Heart right ventricle (tissue), 16 donors: ENCODE measurements around the gene MADD. TPM values are rescaled to one million over a fixed set of nuclear protein-coding genes. Genes with fewer than 3 reads are reported as not detected.

Experiments used
- ATAC-seq, 8 donors: fragments of 200-7000 bp; cut with Tn5 transposase; one replicate each; pipeline ENCODE4 v1.9.1; 2020; ENCODE audit warnings: mild to moderate bottlenecking in 8 of 8, moderate library complexity in 8 of 8, moderate number of reproducible peaks in 1 of 8
- DNase-seq, 2 donors: peaks; one replicate each; pipeline ENCODE4 v3.0.0-alpha.2; 2020
- H3K27ac ChIP-seq, 10 donors: fragments of 200-600 bp; sonication (generic) in 2 of 10; one replicate each; pipeline versions ENCODE4 v1.5.0 to v1.8.0; 2020 to 2022; ENCODE audit warnings: mild to moderate bottlenecking in 3 of 10
- H3K27me3 ChIP-seq, 7 donors: fragments of 200-600 bp; one replicate each; pipeline ENCODE4 v1.8.0; 2021 to 2022; ENCODE audit warnings: mild to moderate bottlenecking in 2 of 7
- H3K36me3 ChIP-seq, 9 donors: fragments of 200-600 bp; sonication (generic) in 1 of 9; one replicate each; pipeline versions ENCODE4 v1.5.0 to v1.8.0; 2020 to 2022; ENCODE audit warnings: mild to moderate bottlenecking in 2 of 9
- H3K4me1 ChIP-seq, 9 donors: fragments of 200-600 bp; sonication (generic) in 1 of 9; one replicate each; pipeline versions ENCODE4 v1.5.0 to v1.8.0; 2020 to 2022; ENCODE audit warnings: mild to moderate bottlenecking in 4 of 9
- H3K4me3 ChIP-seq, 10 donors: fragments of 200-600 bp; sonication (generic) in 2 of 10; one replicate each; pipeline versions ENCODE4 v1.5.0 to v1.8.0; 2020 to 2022; ENCODE audit warnings: mild to moderate bottlenecking in 7 of 10, moderate library complexity in 2 of 10
- H3K9me3 ChIP-seq, 11 donors: fragments of 200-600 bp in 10 of 11; sonication (generic) in 2 of 11; one replicate each; pipeline versions ENCODE4 v1.5.0 to v1.8.0; 2013 to 2022; ENCODE audit warnings: mild to moderate bottlenecking in 2 of 11, control low read depth in 1 of 11, moderate library complexity in 1 of 11
- WGBS, 2 donors: extraction: QIAGEN DNeasy Blood & Tissue Kit; methylation state at CpG; one replicate each; pipeline ENCODE4 v1.1.7; 2013; ENCODE audit warnings: inconsistent platforms in 1 of 2; 5-methylcytosine and 5-hydroxymethylcytosine counted together
- intact Hi-C, 10 donors: fragments of 100-400 bp; cut with DNase I; formaldehyde crosslinking; loops; one replicate each; pipeline versions ENCODE4 v1.11.1 to v1.14.2; 2022
- polyA plus RNA-seq, 2 donors: library from polyadenylated mRNA; stranded (reverse); fragments of 200-250 nt; gene quantifications; one replicate each; pipeline ENCODE4 v1.2.3, GENCODE V29; 2013
- total RNA-seq, 10 donors: library from RNA; stranded (reverse); fragmentation: NEBNext Ultra II Directional in 3 of 10; extraction: Animal tissue kit (Norgen Biotek cat#: 25700) in 3 of 10; gene quantifications; one replicate each; pipeline versions ENCODE4 v1.2.1 to v1.2.4, GENCODE V29; 2021 to 2023
- TF ChIP-seq, protein P1 (sequence below), 9 donors: fragments of 200-600 bp; sonication (generic) in 2 of 9; IDR thresholded peaks; one replicate each; pipeline versions ENCODE4 v1.5.0 to v1.8.0; 2021 to 2022; ENCODE audit warnings: antibody characterized with exemption in 9 of 9, mild to moderate bottlenecking in 5 of 9, moderate library complexity in 1 of 9
- donor health status: Arrhythmogenic right ventricular cardiomyopathy.
- donor health status: ischemic (EF 13 %, LVEDD 7.1; RV severe dilation, severe dysfunction).
- donor health status: healthy with polysubstance abuse.
- donor health status: DM: no; HTN: yes; CAD: no.
- donor health status: DM: no; HTN: no; CAD: no.
- donor health status: ischemic (EF 25% LVEDD 6.9; RV normal size, moderate dysfunction).
- donor health status: ischemic (EF 25% LVEDD 5.7; RV mildly dilated, moderate dysfunction).
- donor health status: healthy.
- donor health status: DM: yes; HTN: yes; CAD: no.
- donor health status: Ischemic cardiomyopathy.
- donor health status: ischemic (EF 35%, LVEDD 5.7; RV mildly dilated, moderate dysfunction).
- donor health status: nonischemic (EF 11% LVEDD 7.7; RV severe dilation, severe dysfunction).
- donor health status: DM: yes; HTN: yes; CAD: no.
- donor health status: PGD.
- donor health status: ischemic (EF 29% LVEDD 5.4; RV normal size, mild dysfunction).
- donor health status: nonischemic (EF 23%, LVEDD 6.1; RV moderate dilation, normal function).

The MADD gene
- total and polyA plus RNA-seq, 12 donors, result 23.8 to 54.8 (median 35.4) TPM

DNA sequence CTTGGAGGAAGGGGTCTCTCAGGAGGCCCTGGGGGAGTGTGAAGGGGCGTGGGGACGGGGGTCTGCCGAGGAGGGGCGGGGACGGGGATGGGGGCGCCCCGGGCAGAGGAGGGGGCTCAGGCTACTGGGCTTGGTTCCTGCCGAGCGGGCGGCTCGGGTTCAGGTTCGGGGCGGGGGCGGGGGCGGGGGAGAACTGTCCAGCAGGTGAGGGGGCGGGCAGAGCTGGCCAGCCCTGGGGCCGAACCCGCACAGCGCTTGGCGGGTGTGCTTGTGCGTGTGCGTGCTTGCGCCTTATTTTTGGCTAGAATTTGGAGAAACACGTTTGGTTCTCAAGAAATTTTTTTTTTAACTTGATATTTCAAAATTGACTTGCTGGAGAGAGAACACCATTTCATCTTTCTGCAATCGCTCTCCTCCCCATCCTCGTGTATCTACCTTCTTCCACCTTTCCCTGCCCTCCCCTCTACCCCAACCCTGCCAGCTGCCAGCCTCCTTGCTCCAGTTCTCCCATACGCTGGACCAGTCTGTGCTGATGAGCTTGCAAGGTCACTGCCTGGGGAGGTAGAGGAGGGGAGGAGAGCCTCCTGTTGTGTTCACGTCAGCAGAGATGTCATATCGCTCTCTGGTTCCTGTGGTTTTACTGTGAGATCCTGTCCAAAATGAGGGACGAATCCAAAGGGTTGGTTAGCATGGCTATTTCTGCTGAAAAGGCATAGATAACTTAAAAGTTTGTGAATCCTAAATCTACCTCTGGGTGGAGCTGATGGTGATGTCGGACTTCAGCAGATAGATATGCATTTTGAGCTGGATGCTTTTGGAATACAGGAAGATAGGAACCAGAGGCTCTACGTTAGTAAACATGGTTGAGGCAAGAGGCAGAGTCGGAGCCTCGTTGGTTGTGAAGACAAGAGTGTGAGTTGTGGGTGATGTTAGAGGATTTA, 668 bp downstream of the MADD start:
- WGBS, 2 donors, result 1 to 2% methylated on average over 33 of the region's 34 CpGs
- Histone ChIP-seq H3K27me3 (no peaks in the 10 kb centered on the region), H3K9me3 (no peaks in the 10 kb centered on the region), H3K27ac (peak overlapping the region; percentile 92 to 99 (median 98)), H3K4me3 (peak overlapping the region; percentile 54 to 91 (median 82)), H3K4me1 (peaks cover 10 to 51% (median 47%) of the 10 kb centered on the region in 9 donors), H3K36me3 (peaks cover 0 to 17% (median 9%) of the 10 kb centered on the region in 9 donors)
- intact Hi-C loops, result loop anchor here in 5 of 10 donors (5.0 to 10.0 kb wide), 3 partner anchors 37 to 84 kb away; partner anchors contain the start of gene MYBPC3 (in 5 of the 5)
- DNase-seq (peak in 1 of 2 donors; percentile 35), ATAC-seq (peak in 3 of 8 donors; percentile 22 to 29 (median 22))
- TF ChIP-seq, protein P1, sequence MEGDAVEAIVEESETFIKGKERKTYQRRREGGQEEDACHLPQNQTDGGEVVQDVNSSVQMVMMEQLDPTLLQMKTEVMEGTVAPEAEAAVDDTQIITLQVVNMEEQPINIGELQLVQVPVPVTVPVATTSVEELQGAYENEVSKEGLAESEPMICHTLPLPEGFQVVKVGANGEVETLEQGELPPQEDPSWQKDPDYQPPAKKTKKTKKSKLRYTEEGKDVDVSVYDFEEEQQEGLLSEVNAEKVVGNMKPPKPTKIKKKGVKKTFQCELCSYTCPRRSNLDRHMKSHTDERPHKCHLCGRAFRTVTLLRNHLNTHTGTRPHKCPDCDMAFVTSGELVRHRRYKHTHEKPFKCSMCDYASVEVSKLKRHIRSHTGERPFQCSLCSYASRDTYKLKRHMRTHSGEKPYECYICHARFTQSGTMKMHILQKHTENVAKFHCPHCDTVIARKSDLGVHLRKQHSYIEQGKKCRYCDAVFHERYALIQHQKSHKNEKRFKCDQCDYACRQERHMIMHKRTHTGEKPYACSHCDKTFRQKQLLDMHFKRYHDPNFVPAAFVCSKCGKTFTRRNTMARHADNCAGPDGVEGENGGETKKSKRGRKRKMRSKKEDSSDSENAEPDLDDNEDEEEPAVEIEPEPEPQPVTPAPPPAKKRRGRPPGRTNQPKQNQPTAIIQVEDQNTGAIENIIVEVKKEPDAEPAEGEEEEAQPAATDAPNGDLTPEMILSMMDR (IDR thresholded peaks at IDR 0.05), result peak in 1 of 9 donors; percentile 14

DNA sequence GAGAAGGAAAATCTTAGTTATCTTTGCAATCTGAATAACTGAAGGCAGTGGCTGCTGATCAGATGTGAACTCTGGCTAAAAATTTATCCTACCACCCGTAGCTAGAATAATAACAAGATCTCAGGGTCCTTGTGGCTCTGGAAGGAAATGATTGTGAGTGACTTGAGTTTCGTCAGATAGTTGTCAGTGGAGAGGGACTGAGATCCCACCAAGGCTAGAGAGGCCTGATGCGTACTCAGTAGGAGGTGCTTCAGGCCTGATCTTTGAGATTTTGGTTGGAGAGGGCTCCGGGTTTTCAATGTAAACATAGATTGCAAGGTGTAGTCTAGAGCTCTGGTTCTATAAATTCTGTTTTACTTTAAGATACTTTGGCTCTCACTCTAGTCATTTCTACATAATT, 1.4 kb downstream of the MADD start:
- Histone ChIP-seq H3K27ac (peak overlapping the region in 9 of 10 donors; percentile 92 to 99 (median 98)), H3K4me3 (peak overlapping the region in 7 of 10 donors; percentile 65 to 91 (median 86)), H3K4me1 (peaks cover 10 to 51% (median 46%) of the 10 kb centered on the region in 9 donors), H3K36me3 (peaks cover 0 to 24% (median 7%) of the 10 kb centered on the region in 9 donors), H3K27me3 (no peaks in the 10 kb centered on the region), H3K9me3 (no peaks in the 10 kb centered on the region)
- DNase-seq (no peak), ATAC-seq (no peak)
- TF ChIP-seq, protein P1 (IDR thresholded peaks at IDR 0.05), result no peak
- intact Hi-C loops, result loop anchor here in 5 of 10 donors (5.0 to 10.0 kb wide), 3 partner anchors 36 to 83 kb away; partner anchors contain the start of gene MYBPC3 (in 5 of the 5)
- WGBS, 2 donors, result 45 to 57% methylated on average over 4 of the region's 4 CpGs

DNA sequence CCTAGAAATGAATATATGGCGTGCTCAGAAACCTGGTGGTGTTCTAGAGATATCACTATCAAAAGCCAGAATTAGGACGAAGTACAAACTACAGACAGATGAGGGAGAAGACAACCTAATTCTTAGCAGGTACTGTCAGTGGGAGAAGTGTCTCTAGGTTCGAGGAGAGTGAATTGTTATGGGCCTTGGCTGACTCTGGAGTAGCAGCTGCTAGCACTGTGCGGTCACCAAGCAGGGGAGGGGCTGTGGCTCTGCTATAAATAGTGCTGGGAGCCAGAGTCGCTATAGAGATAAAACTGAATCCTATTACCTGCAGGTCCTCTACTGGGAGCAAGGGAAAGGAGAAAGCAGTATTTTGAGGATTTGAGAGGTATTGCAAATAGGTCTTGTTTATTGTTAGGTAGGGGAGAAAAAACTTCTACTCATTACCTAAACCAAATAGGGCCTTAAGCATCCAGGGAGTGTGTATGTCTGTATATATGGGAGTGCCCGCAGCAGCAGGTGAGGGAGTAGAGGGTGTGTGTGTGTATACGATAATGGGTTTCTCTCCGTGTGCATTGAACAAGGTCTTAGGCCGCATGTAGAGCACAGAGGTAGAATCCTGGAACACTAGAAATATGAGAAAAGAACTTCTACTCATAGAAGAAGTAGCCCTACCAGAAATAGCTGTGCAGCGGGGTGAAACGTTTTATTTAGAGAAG, 2.2 kb downstream of the MADD start:
- Histone ChIP-seq H3K9me3 (no peaks in the 10 kb centered on the region), H3K4me3 (peak overlapping the region in 1 of 10 donors; percentile 84), H3K36me3 (peaks cover 0 to 32% (median 7%) of the 10 kb centered on the region in 9 donors), H3K4me1 (peaks cover 10 to 51% (median 46%) of the 10 kb centered on the region in 9 donors), H3K27me3 (no peaks in the 10 kb centered on the region), H3K27ac (peak overlapping the region; percentile 17 to 99 (median 98))
- intact Hi-C loops, result loop anchor here in 5 of 10 donors (5.0 to 10.0 kb wide), 3 partner anchors 35 to 83 kb away; partner anchors contain the start of gene MYBPC3 (in 5 of the 5)
- DNase-seq (peak in 1 of 2 donors; percentile 51), ATAC-seq (peak in 3 of 8 donors; percentile 35 to 49 (median 45))
- TF ChIP-seq, protein P1 (IDR thresholded peaks at IDR 0.05), result no peak
- WGBS, 2 donors, result 41 to 50% methylated on average over 11 of the region's 11 CpGs

DNA sequence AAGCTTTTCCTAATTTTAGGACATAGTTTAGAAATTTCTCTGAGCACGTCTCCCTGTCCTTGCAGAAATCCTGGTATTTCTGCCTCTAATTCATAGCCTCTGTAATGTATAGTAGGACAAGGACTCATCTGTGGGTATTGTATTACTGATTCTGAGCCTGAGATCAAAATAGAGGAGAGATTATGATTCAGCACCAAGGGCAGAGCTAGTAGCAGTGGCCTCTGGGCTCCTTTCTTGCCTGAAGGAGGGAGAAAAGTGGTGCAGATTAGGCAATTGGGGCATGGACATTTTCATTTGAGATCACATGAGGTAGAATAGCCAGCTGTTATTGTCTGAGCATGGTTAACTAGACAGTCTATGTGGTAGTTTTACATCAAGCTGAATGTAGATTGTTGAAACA, 2.8 kb downstream of the MADD start:
- Histone ChIP-seq H3K4me3 (no peak overlapping the region), H3K4me1 (peaks cover 10 to 51% (median 45%) of the 10 kb centered on the region in 9 donors)
- 0% methylated on average over 1 of the region's 1 CpG for WGBS, 2 donors

More for the DNA sequence above, 2.8 kb downstream of the MADD start:
- intact Hi-C loops, result loop anchor here in 5 of 10 donors (5.0 to 10.0 kb wide), 3 partner anchors 35 to 82 kb away; partner anchors contain the start of gene MYBPC3 (in 5 of the 5)
- TF ChIP-seq, protein P1 (IDR thresholded peaks at IDR 0.05), result no peak
- ATAC-seq (no peak), DNase-seq (no peak)
- Histone ChIP-seq H3K36me3 (peaks cover 0 to 38% (median 7%) of the 10 kb centered on the region in 9 donors), H3K9me3 (no peaks in the 10 kb centered on the region), H3K27me3 (no peaks in the 10 kb centered on the region), H3K27ac (peak overlapping the region in 5 of 10 donors; percentile 18 to 99 (median 94))
